Measurements from ENCODE around the gene CLMN. TPM values are rescaled to one million over a fixed set of nuclear protein-coding genes. Genes with fewer than 3 reads are reported as not detected.

Gene CLMN
- polyA plus RNA-seq, 3 donors: 20.9 to 24.0 (median 22.8) TPM

GRCh38 chr14:95264271-95264973 is 55.3 kb downstream of the CLMN start:
- DNase-seq (ENCODE audit: low read depth in 3 of 3, low spot score in 2 of 3): no peak

- no peak for DNase-seq (ENCODE audit: low read depth in 3 of 3, low spot score in 2 of 3)
Observed at GRCh38 chr14:95263527-95264231, 56.0 kb downstream of the CLMN start.

- no peak for DNase-seq (ENCODE audit: low read depth in 3 of 3, low spot score in 2 of 3)
Observed at GRCh38 chr14:95262511-95262891, 57.2 kb downstream of the CLMN start.

- DNase-seq (ENCODE audit: low read depth in 3 of 3, low spot score in 2 of 3): no peak
Observed at GRCh38 chr14:95261616-95262510, 57.8 kb downstream of the CLMN start.

- no peak for DNase-seq (ENCODE audit: low read depth in 3 of 3, low spot score in 2 of 3)
Observed at GRCh38 chr14:95260537-95261361, 59.0 kb downstream of the CLMN start.

- DNase-seq (ENCODE audit: low read depth in 3 of 3, low spot score in 2 of 3): no peak
Observed at GRCh38 chr14:95258754-95259593, 60.7 kb downstream of the CLMN start.

- DNase-seq (ENCODE audit: low read depth in 3 of 3, low spot score in 2 of 3): no peak
Observed at GRCh38 chr14:95258156-95258555, 61.6 kb downstream of the CLMN start.

- no peak for DNase-seq (ENCODE audit: low read depth in 3 of 3, low spot score in 2 of 3)
Observed at GRCh38 chr14:95257521-95257920, 62.2 kb downstream of the CLMN start.

GRCh38 chr14:95256776-95257060 is 63.0 kb downstream of the CLMN start:
- no peak for DNase-seq (ENCODE audit: low read depth in 3 of 3, low spot score in 2 of 3)

- DNase-seq (ENCODE audit: low read depth in 3 of 3, low spot score in 2 of 3): no peak
Observed at GRCh38 chr14:95256002-95256775, 63.5 kb downstream of the CLMN start.

GRCh38 chr14:95255487-95255886 is 64.2 kb downstream of the CLMN start:
- DNase-seq (ENCODE audit: low read depth in 3 of 3, low spot score in 2 of 3): peak in 1 of 3 donors; percentile 71

- DNase-seq (ENCODE audit: low read depth in 3 of 3, low spot score in 2 of 3): no peak
Observed at GRCh38 chr14:95255013-95255412, 64.7 kb downstream of the CLMN start.

- DNase-seq (ENCODE audit: low read depth in 3 of 3, low spot score in 2 of 3): no peak
Observed at GRCh38 chr14:95254288-95254687, 65.4 kb downstream of the CLMN start.

- no peak for DNase-seq (ENCODE audit: low read depth in 3 of 3, low spot score in 2 of 3)
Observed at GRCh38 chr14:95253039-95253630, 66.6 kb downstream of the CLMN start.

- no peak for DNase-seq (ENCODE audit: low read depth in 3 of 3, low spot score in 2 of 3)
Observed at GRCh38 chr14:95252219-95252618, 67.5 kb downstream of the CLMN start.

- DNase-seq (ENCODE audit: low read depth in 3 of 3, low spot score in 2 of 3): no peak
Observed at GRCh38 chr14:95250936-95251335, 68.8 kb downstream of the CLMN start.

- DNase-seq (ENCODE audit: low read depth in 3 of 3, low spot score in 2 of 3): no peak
Observed at GRCh38 chr14:95250140-95250769, 69.5 kb downstream of the CLMN start.

GRCh38 chr14:95248432-95248831 is 71.3 kb downstream of the CLMN start:
- DNase-seq (ENCODE audit: low read depth in 3 of 3, low spot score in 2 of 3): no peak
